ENCODE measurements around the gene BCAS1. TPM values are rescaled to one million over a fixed set of nuclear protein-coding genes. Genes with fewer than 3 reads are reported as not detected.

BCAS1 gene
- total and polyA plus RNA-seq, 10 of the 15 experiments (the other 5 are each of a cell fraction or from before 2014, with no cell fraction given) = 0.21 to 1.4 (median 0.55) TPM

- Histone ChIP-seq H4K20me1 (ENCODE audit: control insufficient read depth, insufficient read depth) (no peaks in the 10 kb centered on the region), H3K9ac (ENCODE audit: control insufficient read depth, insufficient read depth, low read length) (no peak overlapping the region), H3K4me2 (ENCODE audit: control insufficient read depth, insufficient read depth) (no peak overlapping the region), H3K36me3 (ENCODE audit: control insufficient read depth in 2 of 2, insufficient read depth in 2 of 2, low read length in 1 of 2) (no peaks in the 10 kb centered on the region), H3K9me3 (replicated peaks; ENCODE audit: control insufficient read depth, insufficient read depth, low read length) (no peaks in the 10 kb centered on the region; the same call in 2 of the 3 replicates), H2AFZ (ENCODE audit: control insufficient read depth, low read depth, low read length) (no peak overlapping the region), H3K4me3 (no peak overlapping the region), H3K4me1 (ENCODE audit: control insufficient read depth, insufficient read depth, low read length) (no peaks in the 10 kb centered on the region), H3K27me3 (replicated peaks in 1 of 2; ENCODE audit: control insufficient read depth in 2 of 2, insufficient read depth in 2 of 2, low read length in 1 of 2) (no peaks in the 10 kb centered on the region), H3K27ac (ENCODE audit: control insufficient read depth, insufficient read depth) (no peak overlapping the region), H3K79me2 (ENCODE audit: control insufficient read depth, insufficient read depth, low read length) (no peaks in the 10 kb centered on the region)
- TF ChIP-seq SMARCA5 (IDR thresholded peaks at IDR 0.05) (no peak), HDAC2 (IDR thresholded peaks at IDR 0.05) (no peak), MYB (IDR thresholded peaks at IDR 0.05; ENCODE audit: borderline replicate concordance, low read depth, low read length) (no peak), NFXL1 (IDR thresholded peaks at IDR 0.05; ENCODE audit: borderline replicate concordance) (peak; percentile 63; the same call in 1 of the 2 replicates)
- WGBS (ENCODE audit: insufficient coverage, insufficient replicate concordance, low lambda C conversion rate, missing lambda C conversion rate) = 0% methylated on average over 1 of the region's 1 CpG
- ATAC-seq (no peak), FAIRE-seq (no peak), DNase-seq (ENCODE audit: low read depth, low spot score) (no peak)
- RAD21 ChIA-PET (ENCODE audit: unreplicated experiment) = interaction anchor here (1.0 kb wide), 1 partner anchor 539 kb away, joined by 3 read pairs; no protein-coding TSS in a partner anchor
- POLR2A ChIA-PET = no interaction called here
- no TSS peak for BruUV-seq (replicated peaks)
- CTCF ChIA-PET = interaction anchor here (1.3 to 1.6 kb wide), 4 partner anchors 11 to 99 kb away, joined by 3 to 6 read pairs (median 4); partner anchors contain the start of gene PFDN4
- intact Hi-C loops (cut with micrococcal nuclease; ENCODE audit: unreplicated experiment) = no loop called here
- SMC1A ChIA-PET (ENCODE audit: uncharacterized antibody, unreplicated experiment) = interaction anchor here (0.6 to 1.3 kb wide), 2 partner anchors 12 to 155 kb away, joined by 4 to 5 read pairs; no protein-coding TSS in a partner anchor
- in situ Hi-C loops (cut with MboI) = no loop called here
Observed at GRCh38 chr20:54108817-54109216, 38.4 kb upstream of the BCAS1 start.

DNA sequence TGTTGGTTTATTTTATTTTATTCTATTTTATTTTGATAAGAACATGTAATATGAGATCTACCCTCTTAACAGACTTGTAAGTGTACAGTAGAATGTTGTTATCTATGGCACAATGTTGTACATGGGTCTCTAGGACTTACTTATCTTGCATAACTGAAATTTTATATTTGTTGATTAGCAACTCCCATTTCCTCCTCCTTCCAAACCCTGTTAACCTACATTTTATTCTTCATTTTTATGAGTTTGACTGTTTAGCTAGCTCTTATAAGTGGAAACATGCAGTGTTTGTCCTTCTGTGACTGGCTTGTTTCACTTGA is 37.9 kb upstream of the BCAS1 start:
- no peaks in the 10 kb centered on the region for H3K4me1 ChIP-seq (ENCODE audit: control insufficient read depth, insufficient read depth, low read length)
- H3K4me3 ChIP-seq = no peak overlapping the region
- no peaks in the 10 kb centered on the region; the same call in 2 of the 3 replicates for H3K9me3 ChIP-seq (replicated peaks; ENCODE audit: control insufficient read depth, insufficient read depth, low read length)
- H4K20me1 ChIP-seq (ENCODE audit: control insufficient read depth, insufficient read depth) = no peaks in the 10 kb centered on the region
- H3K9ac ChIP-seq (ENCODE audit: control insufficient read depth, insufficient read depth, low read length) = no peak overlapping the region
- ChIA-PET POLR2A (no interaction called here), RAD21 (ENCODE audit: unreplicated experiment) (no interaction called here), SMC1A (ENCODE audit: uncharacterized antibody, unreplicated experiment) (no interaction called here), CTCF (interaction anchor here (1.6 kb wide), 2 partner anchors 92 to 100 kb away, joined by 5 to 6 read pairs; partner anchors contain the start of gene PFDN4)
- no peaks in the 10 kb centered on the region for H3K36me3 ChIP-seq (ENCODE audit: control insufficient read depth in 2 of 2, insufficient read depth in 2 of 2, low read length in 1 of 2)
- BruUV-seq (replicated peaks) = no TSS peak
- no peak overlapping the region for H2AFZ ChIP-seq (ENCODE audit: control insufficient read depth, low read depth, low read length)
- no peaks in the 10 kb centered on the region for H3K79me2 ChIP-seq (ENCODE audit: control insufficient read depth, insufficient read depth, low read length)
- in situ Hi-C loops (cut with MboI) (no loop called here), intact Hi-C loops (cut with micrococcal nuclease; ENCODE audit: unreplicated experiment) (no loop called here)
- no peak for DNase-seq (ENCODE audit: low read depth, low spot score)
- TF ChIP-seq ETV6 (conservative IDR thresholded peaks at IDR 0.05 in 1 of 2, IDR thresholded peaks at IDR 0.05 in 1 of 2; ENCODE audit: borderline replicate concordance in 1 of 2, low read depth in 1 of 2) (peak in 1 of 2 experiments; percentile 96; a peak in 2 of 4 replicates), NFXL1 (IDR thresholded peaks at IDR 0.05; ENCODE audit: borderline replicate concordance) (peak; percentile 43; the same call in 1 of the 2 replicates)
- TF ChIP-seq, protein P1, sequence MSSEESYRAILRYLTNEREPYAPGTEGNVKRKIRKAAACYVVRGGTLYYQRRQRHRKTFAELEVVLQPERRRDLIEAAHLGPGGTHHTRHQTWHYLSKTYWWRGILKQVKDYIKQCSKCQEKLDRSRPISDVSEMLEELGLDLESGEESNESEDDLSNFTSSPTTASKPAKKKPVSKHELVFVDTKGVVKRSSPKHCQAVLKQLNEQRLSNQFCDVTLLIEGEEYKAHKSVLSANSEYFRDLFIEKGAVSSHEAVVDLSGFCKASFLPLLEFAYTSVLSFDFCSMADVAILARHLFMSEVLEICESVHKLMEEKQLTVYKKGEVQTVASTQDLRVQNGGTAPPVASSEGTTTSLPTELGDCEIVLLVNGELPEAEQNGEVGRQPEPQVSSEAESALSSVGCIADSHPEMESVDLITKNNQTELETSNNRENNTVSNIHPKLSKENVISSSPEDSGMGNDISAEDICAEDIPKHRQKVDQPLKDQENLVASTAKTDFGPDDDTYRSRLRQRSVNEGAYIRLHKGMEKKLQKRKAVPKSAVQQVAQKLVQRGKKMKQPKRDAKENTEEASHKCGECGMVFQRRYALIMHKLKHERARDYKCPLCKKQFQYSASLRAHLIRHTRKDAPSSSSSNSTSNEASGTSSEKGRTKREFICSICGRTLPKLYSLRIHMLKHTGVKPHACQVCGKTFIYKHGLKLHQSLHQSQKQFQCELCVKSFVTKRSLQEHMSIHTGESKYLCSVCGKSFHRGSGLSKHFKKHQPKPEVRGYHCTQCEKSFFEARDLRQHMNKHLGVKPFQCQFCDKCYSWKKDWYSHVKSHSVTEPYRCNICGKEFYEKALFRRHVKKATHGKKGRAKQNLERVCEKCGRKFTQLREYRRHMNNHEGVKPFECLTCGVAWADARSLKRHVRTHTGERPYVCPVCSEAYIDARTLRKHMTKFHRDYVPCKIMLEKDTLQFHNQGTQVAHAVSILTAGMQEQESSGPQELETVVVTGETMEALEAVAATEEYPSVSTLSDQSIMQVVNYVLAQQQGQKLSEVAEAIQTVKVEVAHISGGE (CRISPR knock-in tag; IDR thresholded peaks at IDR 0.05) = no peak
- no peaks in the 10 kb centered on the region for H3K27me3 ChIP-seq (replicated peaks in 1 of 2; ENCODE audit: control insufficient read depth in 2 of 2, insufficient read depth in 2 of 2, low read length in 1 of 2)
- ATAC-seq = no peak
- no peak overlapping the region for H3K27ac ChIP-seq (ENCODE audit: control insufficient read depth, insufficient read depth)
- no peak overlapping the region for H3K4me2 ChIP-seq (ENCODE audit: control insufficient read depth, insufficient read depth)
- FAIRE-seq = no peak
